ENCODE measurements around the gene NIPAL1. TPM values are rescaled to one million over a fixed set of nuclear protein-coding genes. Genes with fewer than 3 reads are reported as not detected.

Gene NIPAL1
- total RNA-seq, 1 donor from 2014 or later = 0.83 TPM

DNA sequence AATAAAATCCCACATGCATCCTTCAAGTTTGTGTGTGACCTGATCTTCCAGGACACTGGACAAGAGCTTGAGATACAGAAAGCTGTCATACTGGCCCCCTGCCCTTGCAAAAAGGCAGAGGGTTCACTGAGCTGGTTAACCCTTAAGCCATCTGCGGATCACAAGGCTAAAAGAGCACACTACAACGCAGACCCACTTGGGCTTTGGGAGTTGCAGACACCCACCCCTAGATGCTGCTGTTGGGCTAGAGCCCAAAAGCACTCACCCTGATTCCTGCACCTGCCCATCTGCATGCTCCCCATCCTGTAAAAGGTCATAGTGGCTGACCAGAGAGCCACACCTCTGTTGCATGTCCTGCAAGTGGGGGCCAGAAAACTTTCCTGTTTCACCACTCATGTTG lies 66.4 kb downstream of the NIPAL1 start:
- Mint-ChIP-seq H3K4me3 (ENCODE audit: unreplicated experiment) (no peak overlapping the region), H3K36me3 (ENCODE audit: unreplicated experiment) (no peaks in the 10 kb centered on the region), H3K27ac (ENCODE audit: unreplicated experiment) (no peak overlapping the region), H3K27me3 (ENCODE audit: unreplicated experiment) (peaks cover 2% of the 10 kb centered on the region), H3K9me3 (ENCODE audit: unreplicated experiment) (peaks cover 3% of the 10 kb centered on the region), H3K4me1 (ENCODE audit: low read depth, unreplicated experiment) (no peaks in the 10 kb centered on the region)
- no peak for DNase-seq
- TF ChIP-seq, protein P1, sequence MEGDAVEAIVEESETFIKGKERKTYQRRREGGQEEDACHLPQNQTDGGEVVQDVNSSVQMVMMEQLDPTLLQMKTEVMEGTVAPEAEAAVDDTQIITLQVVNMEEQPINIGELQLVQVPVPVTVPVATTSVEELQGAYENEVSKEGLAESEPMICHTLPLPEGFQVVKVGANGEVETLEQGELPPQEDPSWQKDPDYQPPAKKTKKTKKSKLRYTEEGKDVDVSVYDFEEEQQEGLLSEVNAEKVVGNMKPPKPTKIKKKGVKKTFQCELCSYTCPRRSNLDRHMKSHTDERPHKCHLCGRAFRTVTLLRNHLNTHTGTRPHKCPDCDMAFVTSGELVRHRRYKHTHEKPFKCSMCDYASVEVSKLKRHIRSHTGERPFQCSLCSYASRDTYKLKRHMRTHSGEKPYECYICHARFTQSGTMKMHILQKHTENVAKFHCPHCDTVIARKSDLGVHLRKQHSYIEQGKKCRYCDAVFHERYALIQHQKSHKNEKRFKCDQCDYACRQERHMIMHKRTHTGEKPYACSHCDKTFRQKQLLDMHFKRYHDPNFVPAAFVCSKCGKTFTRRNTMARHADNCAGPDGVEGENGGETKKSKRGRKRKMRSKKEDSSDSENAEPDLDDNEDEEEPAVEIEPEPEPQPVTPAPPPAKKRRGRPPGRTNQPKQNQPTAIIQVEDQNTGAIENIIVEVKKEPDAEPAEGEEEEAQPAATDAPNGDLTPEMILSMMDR (IDR thresholded peaks at IDR 0.05; ENCODE audit: partially characterized antibody, unreplicated experiment) = no peak

DNA sequence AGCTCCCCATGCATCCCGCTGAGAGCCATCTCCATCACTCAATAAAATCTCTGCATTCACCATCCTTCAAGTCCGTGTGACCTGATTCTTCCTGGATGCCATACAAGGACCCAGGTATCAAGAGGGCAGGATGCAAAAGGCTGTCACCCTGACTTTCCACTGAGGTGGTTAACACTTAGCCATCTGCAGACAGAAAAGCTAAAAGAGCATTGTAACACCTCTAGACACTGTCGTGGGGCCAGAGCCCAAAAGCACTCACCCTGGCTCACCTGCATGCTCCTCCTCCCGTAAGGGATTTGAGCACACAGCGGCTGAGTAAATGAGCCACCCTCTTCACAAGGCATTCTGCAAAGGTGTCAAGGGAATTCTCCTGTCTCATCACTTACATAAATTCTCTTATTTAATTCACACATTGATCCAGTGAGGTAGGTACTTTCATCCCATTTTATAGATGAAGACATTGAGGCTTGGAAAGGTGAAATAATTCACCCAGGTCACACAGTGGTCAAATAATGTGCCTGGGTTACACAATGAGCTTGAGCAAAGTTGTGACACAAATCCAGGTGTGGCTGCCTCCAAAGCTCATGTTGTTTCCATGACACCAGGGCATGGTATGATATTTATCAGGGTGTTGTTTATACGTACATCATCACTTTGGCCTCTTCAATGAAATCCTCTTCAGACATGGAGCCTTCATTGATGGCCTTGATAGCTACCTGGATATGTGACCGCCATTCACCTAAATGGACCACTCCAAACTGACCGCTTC lies 69.4 kb downstream of the NIPAL1 start:
- Mint-ChIP-seq H3K27ac (ENCODE audit: unreplicated experiment) (no peak overlapping the region), H3K4me1 (ENCODE audit: low read depth, unreplicated experiment) (no peaks in the 10 kb centered on the region), H3K9me3 (ENCODE audit: unreplicated experiment) (peaks cover 3% of the 10 kb centered on the region), H3K36me3 (ENCODE audit: unreplicated experiment) (no peaks in the 10 kb centered on the region), H3K27me3 (ENCODE audit: unreplicated experiment) (peaks cover 2% of the 10 kb centered on the region), H3K4me3 (ENCODE audit: unreplicated experiment) (no peak overlapping the region)
- TF ChIP-seq, protein P1 (IDR thresholded peaks at IDR 0.05; ENCODE audit: partially characterized antibody, unreplicated experiment) = no peak
- DNase-seq = no peak

Other genes starting within 250 kb of the NIPAL1 start
- 0.32 TPM for gene CORIN, start 178.7 kb upstream of the NIPAL1 start, total RNA-seq (ENCODE audit: unreplicated experiment)
- gene NFXL1, start 102.2 kb upstream of the NIPAL1 start, total RNA-seq (ENCODE audit: unreplicated experiment) = 20.2 TPM
- gene CNGA1, start 91 bp upstream of the NIPAL1 start, total RNA-seq (ENCODE audit: unreplicated experiment) = not detected
- gene TXK, start 117.5 kb downstream of the NIPAL1 start, total RNA-seq (ENCODE audit: unreplicated experiment) = not detected

Data from glutamatergic neuron (in vitro differentiated cells).